NB4 (cell line): ENCODE results near the gene FKBP9.
"Not testable (repeated sequence)": the region's sequence is repeated elsewhere in the genome, so short reads cannot be mapped to it uniquely, and the experiment has no call there.

Experiments
- CTCF ChIP-seq: IDR thresholded peaks from one replicate; pipeline ENCODE4 v1.5.1; 2012; ENCODE audit warnings: low read depth, low read length
- MYC ChIP-seq: IDR thresholded peaks from 2 replicates; pipeline ENCODE4 v1.6.1; 2011; ENCODE audit warnings: low read depth, low read length
- POLR2A ChIP-seq: IDR thresholded peaks from 2 replicates; pipeline ENCODE4 v1.6.1; 2011; ENCODE audit warnings: mild to moderate bottlenecking; ENCODE audit not compliant: insufficient read length; ENCODE audit errors: extremely low read depth

- TF ChIP-seq CTCF, POLR2A, MYC: not testable (repeated sequence)
Observed at GRCh38 chr7:32999380-32999779, 42.1 kb downstream of the FKBP9 start.
